Erythroblast (primary cell): Measurements from ENCODE around the gene NINL.

Experiments used
- DNase-seq, 2 experiments: peaks; one replicate each; lab custom pipeline; 2025; lab: John Stamatoyannopoulos, UW
- GATA1 ChIP-seq: IDR thresholded peaks from 2 replicates; pipeline ENCODE4 v1.6.1; 2011; ENCODE audit warnings: low read depth, mild to moderate bottlenecking, control low read depth, low read length, moderate library complexity
- POLR2A ChIP-seq: IDR thresholded peaks from 2 replicates; pipeline ENCODE4 v1.6.1; 2011; ENCODE audit warnings: mild to moderate bottlenecking, low read length

NINL gene

DNA sequence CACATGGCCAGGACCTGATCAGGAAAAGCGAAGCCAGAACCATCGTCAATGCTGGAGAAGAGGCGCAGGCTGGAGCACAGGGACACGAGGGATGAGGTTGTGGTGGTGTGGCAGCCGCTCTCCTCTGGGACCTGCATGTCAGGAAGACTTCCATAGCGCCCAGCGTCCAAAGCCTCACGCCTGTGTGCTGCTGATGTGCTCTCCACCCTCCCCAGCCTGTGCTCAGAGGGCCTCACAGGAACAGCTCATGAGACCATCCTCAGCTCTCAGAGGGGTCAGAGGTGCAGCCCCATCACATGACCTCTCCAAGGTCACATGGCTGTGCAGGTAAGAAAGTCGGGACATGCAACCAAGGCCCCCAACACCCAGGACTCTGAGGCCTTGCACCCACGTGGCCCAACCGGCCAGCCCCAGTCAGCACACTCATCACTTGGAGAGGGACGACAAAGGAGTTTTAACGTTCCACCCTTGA lies 84.4 kb downstream of the NINL start:
- TF ChIP-seq POLR2A, result no peak
- TF ChIP-seq GATA1, result no peak
- no peak for DNase-seq

GRCh38 chr20:25499855-25500434 lies 85.4 kb downstream of the NINL start:
- TF ChIP-seq GATA1 (no peak), POLR2A (no peak)
- DNase-seq, result no peak

GRCh38 chr20:25499031-25499430 lies 86.3 kb downstream of the NINL start:
- no peak for TF ChIP-seq POLR2A
- TF ChIP-seq GATA1, result no peak
- no peak for DNase-seq

DNA sequence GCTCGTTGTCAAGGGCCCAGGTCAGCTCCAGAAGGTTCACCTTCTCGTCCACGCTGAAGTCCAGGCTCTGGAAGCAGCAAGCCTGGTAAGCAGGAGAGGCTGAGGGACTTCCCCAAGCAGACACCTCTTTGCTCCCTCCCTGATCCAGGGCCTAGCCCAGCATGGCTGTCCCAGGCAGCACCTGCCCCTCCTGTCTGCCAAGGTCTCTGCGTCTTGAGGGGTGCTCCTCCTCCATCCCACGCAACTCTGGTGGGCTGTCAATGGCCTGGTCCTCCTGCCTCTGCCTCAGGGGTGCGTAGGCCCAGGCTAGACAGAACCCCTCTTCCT lies 87.1 kb downstream of the NINL start:
- no peak for DNase-seq

DNA sequence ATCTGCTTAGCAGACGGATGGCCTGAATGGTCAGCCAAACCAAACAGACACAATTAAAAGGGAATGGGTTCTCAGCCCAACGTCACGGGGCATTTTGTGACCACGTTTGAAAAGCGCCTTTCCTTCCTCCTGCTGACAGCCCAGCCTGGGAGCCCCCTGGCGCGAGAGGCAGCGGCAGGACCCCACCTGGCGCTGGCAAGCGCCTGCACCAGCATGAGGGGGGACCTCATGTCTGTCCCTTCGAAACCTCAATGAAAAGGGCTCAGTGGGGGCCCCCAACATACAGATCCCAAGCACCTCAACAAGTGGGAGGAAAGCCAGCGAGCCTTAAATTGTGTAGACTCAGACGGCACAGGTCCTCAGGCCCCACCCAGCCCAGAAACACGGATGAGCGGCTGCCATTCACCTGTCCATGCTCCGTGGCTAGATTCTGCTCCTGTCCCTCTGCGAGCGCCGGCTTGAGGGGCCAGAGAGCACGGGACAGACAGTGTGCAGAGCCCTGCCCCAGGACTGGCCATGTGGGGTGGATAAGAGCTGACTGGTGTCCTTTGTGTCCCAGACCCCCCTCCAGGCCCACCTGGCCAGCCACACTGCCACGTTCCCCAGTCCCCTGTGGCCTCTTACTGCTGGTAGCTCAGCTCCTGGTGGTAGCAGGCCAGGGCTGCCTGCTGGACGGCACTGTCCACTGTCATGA lies 87.6 kb downstream of the NINL start:
- DNase-seq, result no peak
- no peak for TF ChIP-seq GATA1
- TF ChIP-seq POLR2A, result no peak

More for the DNA sequence above, 87.1 kb downstream of the NINL start:
- TF ChIP-seq GATA1 (no peak), POLR2A (no peak)

DNA sequence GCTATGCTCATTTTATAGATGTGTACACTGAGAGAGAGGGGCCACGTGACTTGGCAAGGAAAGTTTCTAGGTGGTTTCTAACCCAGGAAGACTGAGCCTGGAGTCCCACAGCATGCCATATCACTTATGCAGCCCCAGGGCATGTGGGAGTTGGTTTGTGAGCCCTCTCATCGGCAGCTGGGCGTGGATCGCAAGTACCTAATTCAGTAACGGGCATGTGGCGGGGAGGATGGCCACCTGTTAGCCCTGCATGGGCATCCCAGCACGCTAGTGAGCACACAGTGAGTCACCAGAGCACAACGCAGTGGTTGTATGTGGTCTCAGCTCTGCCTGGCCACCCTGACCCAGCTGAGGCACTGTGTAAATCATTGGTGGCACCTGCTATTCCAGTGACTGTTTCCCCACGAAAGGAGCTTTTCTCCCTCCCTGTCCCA lies 88.3 kb downstream of the NINL start:
- TF ChIP-seq POLR2A (no peak), GATA1 (no peak)
- DNase-seq, result no peak

- DNase-seq, result no peak
- TF ChIP-seq GATA1 (no peak), POLR2A (no peak)
Observed at GRCh38 chr20:25496165-25496967, 89.0 kb downstream of the NINL start.

GRCh38 chr20:25495189-25495824 lies 90.0 kb downstream of the NINL start:
- TF ChIP-seq GATA1 (no peak), POLR2A (no peak)
- no peak for DNase-seq

GRCh38 chr20:25494506-25495188 lies 90.7 kb downstream of the NINL start:
- no peak for DNase-seq
- TF ChIP-seq POLR2A (no peak), GATA1 (no peak)

- DNase-seq, result no peak
Observed at GRCh38 chr20:25493748-25494505, 91.4 kb downstream of the NINL start.

GRCh38 chr20:25493137-25493536 lies 92.2 kb downstream of the NINL start:
- TF ChIP-seq GATA1 (no peak), POLR2A (no peak)
- DNase-seq, result no peak

More at GRCh38 chr20:25493748-25494505, 91.4 kb downstream of the NINL start:
- TF ChIP-seq POLR2A (no peak), GATA1 (no peak)

DNA sequence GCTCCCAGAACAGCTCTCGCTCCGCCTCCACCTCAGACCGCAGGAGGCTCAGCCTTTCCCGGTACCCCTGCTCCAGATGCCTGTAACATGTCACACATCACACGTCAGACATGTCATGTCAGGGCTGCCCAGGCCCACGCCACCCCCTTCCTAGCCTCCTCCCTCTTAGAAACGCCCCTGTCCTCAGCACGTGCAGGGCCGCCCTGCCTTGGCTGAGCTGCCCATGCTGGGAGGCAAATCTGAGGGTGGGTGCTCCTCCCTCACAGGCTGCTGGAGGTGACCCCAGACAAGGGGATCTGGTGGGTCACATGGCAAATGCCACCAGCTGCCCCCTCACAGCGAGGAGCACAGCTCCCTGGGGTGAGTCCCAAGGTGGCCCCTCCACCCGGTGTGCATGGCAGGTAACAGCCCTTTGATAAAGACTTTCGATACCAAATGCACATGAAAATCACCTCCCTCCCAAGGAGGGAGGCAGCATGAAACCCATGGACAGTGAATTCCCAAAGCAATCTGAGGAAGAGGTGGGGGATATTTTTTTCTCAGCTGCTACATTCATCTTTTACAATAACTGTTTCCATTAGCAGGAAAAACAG lies 93.8 kb downstream of the NINL start:
- DNase-seq, result no peak
- TF ChIP-seq POLR2A (no peak), GATA1 (no peak)
